C4-2B (cell line): ENCODE results near the gene HIPK3.

Experiments
- CTCF ChIP-seq: fragments of 450-650 bp; conservative IDR thresholded peaks from 2 replicates; pipeline ENCODE4 v1.5.1; 2017; ENCODE audit warnings: mild to moderate bottlenecking
- ZFX ChIP-seq: fragments of 450-650 bp; IDR thresholded peaks from 2 replicates; pipeline ENCODE4 v1.6.1; 2017

GRCh38 chr11:33339247-33339646, 82.1 kb downstream of the HIPK3 start:
- TF ChIP-seq CTCF = no peak
- no peak for TF ChIP-seq ZFX
